GM23338 (cell line): ENCODE measurements around the gene COL25A1. TPM values are rescaled to one million over a fixed set of nuclear protein-coding genes. Genes with fewer than 3 reads are reported as not detected.

Experiments used
- ATAC-seq: fragments of 200-7000 bp; cut with Tn5 transposase; 3 replicates; pipeline ENCODE4 v1.9.1; 2020
- DNase-seq: peaks from one replicate; pipeline ENCODE4 v3.0.0-alpha.2; 2015; ENCODE audit warnings: low spot score
- H2AFZ ChIP-seq: fragments of 200-600 bp; sonication (generic); 2 replicates; pipeline ENCODE4 v1.8.0; 2016; ENCODE audit warnings: antibody characterized with exemption, mild to moderate bottlenecking, moderate library complexity
- H3F3A ChIP-seq: fragments of 200-600 bp; sonication (generic); replicated peaks from 2 replicates; pipeline ENCODE4 v1.8.0; 2017; ENCODE audit warnings: antibody characterized with exemption, mixed run types, low read depth
- H3K27ac ChIP-seq: fragments of 200-600 bp; sonication (generic); 2 replicates; pipeline ENCODE4 v1.6.1; 2016; ENCODE audit warnings: low read depth
- H3K27me3 ChIP-seq: fragments of 200-600 bp; sonication (generic); 2 replicates; pipeline ENCODE4 v1.8.0; 2016; ENCODE audit warnings: mild to moderate bottlenecking, mixed run types, moderate library complexity; ENCODE audit not compliant: insufficient read depth
- H3K36me3 ChIP-seq: fragments of 200-600 bp; sonication (generic); 2 replicates; pipeline ENCODE4 v1.8.0; 2016; ENCODE audit warnings: mild to moderate bottlenecking; ENCODE audit not compliant: insufficient read depth
- H3K4me1 ChIP-seq: fragments of 200-600 bp; sonication (generic); 2 replicates; pipeline ENCODE4 v1.8.0; 2016; ENCODE audit warnings: mild to moderate bottlenecking, moderate library complexity; ENCODE audit not compliant: insufficient read depth
- H3K4me2 ChIP-seq: fragments of 200-600 bp; sonication (generic); 2 replicates; pipeline ENCODE4 v1.7.1; 2017; ENCODE audit warnings: mixed run types
- H3K4me3 ChIP-seq: fragments of 200-600 bp; sonication (generic); 2 replicates; pipeline ENCODE4 v1.6.1; 2016; ENCODE audit warnings: mixed run types
- H3K79me2 ChIP-seq: fragments of 200-600 bp; sonication (generic); replicated peaks from 2 replicates; pipeline ENCODE4 v1.8.0; 2017; ENCODE audit warnings: mild to moderate bottlenecking; ENCODE audit not compliant: insufficient read depth
- H3K9me2 ChIP-seq: fragments of 200-600 bp; sonication (generic); 2 replicates; pipeline ENCODE4 v1.8.0; 2017; ENCODE audit not compliant: insufficient read depth
- H4K20me1 ChIP-seq: fragments of 200-600 bp; sonication (generic); replicated peaks from 2 replicates; pipeline ENCODE4 v1.8.0; 2017; ENCODE audit warnings: mild to moderate bottlenecking; ENCODE audit not compliant: insufficient read depth
- H3K27ac Mint-ChIP-seq: 2 replicates; pipeline ENCODE4 v1.8.0; 2020; ENCODE audit warnings: inconsistent platforms, mild to moderate bottlenecking, moderate library complexity, mixed read lengths
- H3K27me3 Mint-ChIP-seq: 3 replicates; pipeline ENCODE4 v1.8.0; 2022; ENCODE audit warnings: low read depth, mild to moderate bottlenecking, moderate library complexity, mixed read lengths, inconsistent platforms; ENCODE audit not compliant: insufficient read depth, poor library complexity
- H3K36me3 Mint-ChIP-seq: 3 replicates; pipeline ENCODE4 v1.8.0; 2021; ENCODE audit warnings: low read depth, mild to moderate bottlenecking, inconsistent platforms, moderate library complexity, mixed read lengths
- H3K4me1 Mint-ChIP-seq: 3 replicates; pipeline ENCODE4 v1.8.0; 2020; ENCODE audit warnings: mild to moderate bottlenecking, inconsistent platforms, mixed read lengths
- H3K4me3 Mint-ChIP-seq: 3 replicates; pipeline ENCODE4 v1.8.0; 2021; ENCODE audit warnings: moderate library complexity, mild to moderate bottlenecking, inconsistent platforms, mixed read lengths
- H3K9me3 Mint-ChIP-seq: 3 replicates; pipeline ENCODE4 v1.8.0; 2020; ENCODE audit warnings: moderate library complexity, mild to moderate bottlenecking, inconsistent platforms, mixed read lengths
- ETS1 ChIP-seq: IDR thresholded peaks from 2 replicates; pipeline ENCODE4 v1.6.1; 2016; ENCODE audit warnings: antibody characterized with exemption
- EZH2phosphoT487 ChIP-seq: fragments of 200-600 bp; sonication (generic); IDR thresholded peaks from one replicate; pipeline ENCODE4 v1.8.1; 2018; ENCODE audit warnings: antibody characterized with exemption; ENCODE audit not compliant: unreplicated experiment
- JUNB ChIP-seq: IDR thresholded peaks from one replicate; pipeline ENCODE4 v1.6.1; 2016; ENCODE audit warnings: antibody characterized with exemption; ENCODE audit not compliant: unreplicated experiment
- NANOG ChIP-seq: IDR thresholded peaks from 2 replicates; pipeline ENCODE4 v1.6.1; 2016; ENCODE audit warnings: antibody characterized with exemption, borderline replicate concordance
- POLR2AphosphoS5 ChIP-seq: IDR thresholded peaks from 2 replicates; pipeline ENCODE4 v1.6.1; 2016; ENCODE audit warnings: antibody characterized with exemption, low read depth
- REST ChIP-seq: IDR thresholded peaks from one replicate; pipeline ENCODE4 v1.6.1; 2018; ENCODE audit warnings: antibody characterized with exemption; ENCODE audit not compliant: unreplicated experiment
- STAT1 ChIP-seq: IDR thresholded peaks from one replicate; pipeline ENCODE4 v1.6.1; 2016; ENCODE audit warnings: antibody characterized with exemption; ENCODE audit not compliant: unreplicated experiment
- ZNF114 ChIP-seq: fragments of 250-450 bp; sonication (Bioruptor Pico); IDR thresholded peaks from 2 replicates; pipeline ENCODE4 v1.5.0; 2020; ENCODE audit warnings: mild to moderate bottlenecking, moderate library complexity
- ZNF331 ChIP-seq: fragments of 250-450 bp; sonication (Bioruptor Pico); IDR thresholded peaks from 2 replicates; pipeline ENCODE4 v1.5.0; 2020; ENCODE audit warnings: low read depth, mild to moderate bottlenecking, moderate library complexity
- polyA plus RNA-seq: library from polyadenylated mRNA; unstranded; fragments of >200 nt; fragmentation: Nextera tagmentation; extraction: Ambion mirVana; gene quantifications from 2 replicates; pipeline ENCODE4 v1.2.1, GENCODE V29; 2016
- total RNA-seq: library from RNA; depleted of rRNA; stranded (reverse); fragments of >200 nt; shearing (Covaris generic); gene quantifications from 2 replicates; pipeline ENCODE4 v1.2.3, GENCODE V29; 2014
- TF ChIP-seq, protein P1 (sequence below), 2 experiments: fragments of 200-600 bp in 1 of 2; sonication (generic) in 1 of 2; conservative IDR thresholded peaks; 2 replicates each; pipeline versions ENCODE4 v1.5.1 to v1.6.1; 2016 to 2017; ENCODE audit warnings: antibody characterized with exemption in 2 of 2, low read depth in 2 of 2, mild to moderate bottlenecking in 2 of 2, moderate library complexity in 1 of 2
- TF ChIP-seq, protein P2 (sequence below): fragments of 250-450 bp; sonication (Bioruptor Pico); IDR thresholded peaks from 2 replicates; pipeline ENCODE4 v1.5.0; 2020; ENCODE audit warnings: mild to moderate bottlenecking, moderate library complexity

COL25A1 gene
- total and polyA plus RNA-seq, 2 experiments from 2014 or later = 3.9 to 5.6 TPM

- TF ChIP-seq REST (no peak), NANOG (no peak), STAT1 (no peak), POLR2AphosphoS5 (no peak), ZNF331 (CRISPR knock-in tag) (no peak), JUNB (no peak), ETS1 (no peak), ZNF114 (CRISPR knock-in tag) (no peak)
- TF ChIP-seq, protein P1, sequence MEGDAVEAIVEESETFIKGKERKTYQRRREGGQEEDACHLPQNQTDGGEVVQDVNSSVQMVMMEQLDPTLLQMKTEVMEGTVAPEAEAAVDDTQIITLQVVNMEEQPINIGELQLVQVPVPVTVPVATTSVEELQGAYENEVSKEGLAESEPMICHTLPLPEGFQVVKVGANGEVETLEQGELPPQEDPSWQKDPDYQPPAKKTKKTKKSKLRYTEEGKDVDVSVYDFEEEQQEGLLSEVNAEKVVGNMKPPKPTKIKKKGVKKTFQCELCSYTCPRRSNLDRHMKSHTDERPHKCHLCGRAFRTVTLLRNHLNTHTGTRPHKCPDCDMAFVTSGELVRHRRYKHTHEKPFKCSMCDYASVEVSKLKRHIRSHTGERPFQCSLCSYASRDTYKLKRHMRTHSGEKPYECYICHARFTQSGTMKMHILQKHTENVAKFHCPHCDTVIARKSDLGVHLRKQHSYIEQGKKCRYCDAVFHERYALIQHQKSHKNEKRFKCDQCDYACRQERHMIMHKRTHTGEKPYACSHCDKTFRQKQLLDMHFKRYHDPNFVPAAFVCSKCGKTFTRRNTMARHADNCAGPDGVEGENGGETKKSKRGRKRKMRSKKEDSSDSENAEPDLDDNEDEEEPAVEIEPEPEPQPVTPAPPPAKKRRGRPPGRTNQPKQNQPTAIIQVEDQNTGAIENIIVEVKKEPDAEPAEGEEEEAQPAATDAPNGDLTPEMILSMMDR (conservative IDR thresholded peaks at IDR 0.05; ENCODE audit: low read depth in 2 of 2) = no peak
Measured at GRCh38 chr4:109157205-109157604, 145.3 kb downstream of the COL25A1 start (continued).

DNA sequence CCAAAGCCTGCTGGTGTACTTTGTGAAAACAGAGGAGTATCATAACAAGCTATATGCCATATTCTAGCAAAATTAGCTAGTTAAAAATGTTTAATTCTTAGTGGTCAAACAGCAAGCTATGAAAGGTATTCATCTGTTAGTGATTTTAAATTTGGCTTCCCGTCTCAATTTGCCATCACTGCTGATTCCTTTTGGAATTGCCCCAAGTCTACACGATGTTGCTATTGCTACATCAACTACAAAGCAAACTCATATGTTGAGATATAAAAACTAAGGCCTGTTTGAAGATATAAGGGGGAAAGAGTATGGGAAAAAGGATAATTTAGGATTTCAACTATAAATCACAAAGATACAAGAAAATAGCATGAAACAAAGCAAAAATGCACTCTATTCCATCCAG lies 146.1 kb downstream of the COL25A1 start:
- Mint-ChIP-seq H3K36me3 (no peaks in the 10 kb centered on the region), H3K27ac (no peak overlapping the region), H3K4me3 (no peak overlapping the region), H3K4me1 (no peaks in the 10 kb centered on the region; the same call in 2 of the 3 replicates), H3K9me3 (no peaks in the 10 kb centered on the region), H3K27me3 (no peaks in the 10 kb centered on the region)
- ATAC-seq (no peak), DNase-seq (no peak)
- Histone ChIP-seq H4K20me1 (no peaks in the 10 kb centered on the region), H3K27ac (no peak overlapping the region), H3K4me1 (no peaks in the 10 kb centered on the region), H3K79me2 (no peaks in the 10 kb centered on the region), H2AFZ (no peak overlapping the region), H3F3A (no peaks in the 10 kb centered on the region), H3K4me2 (no peak overlapping the region), H3K36me3 (no peaks in the 10 kb centered on the region), H3K27me3 (no peaks in the 10 kb centered on the region), H3K9me2 (no peaks in the 10 kb centered on the region), H3K4me3 (no peak overlapping the region)
- TF ChIP-seq EZH2phosphoT487 (no peak), JUNB (no peak), NANOG (no peak)
- TF ChIP-seq, protein P1 (conservative IDR thresholded peaks at IDR 0.05; ENCODE audit: low read depth in 2 of 2) = no peak
- TF ChIP-seq, protein P2, sequence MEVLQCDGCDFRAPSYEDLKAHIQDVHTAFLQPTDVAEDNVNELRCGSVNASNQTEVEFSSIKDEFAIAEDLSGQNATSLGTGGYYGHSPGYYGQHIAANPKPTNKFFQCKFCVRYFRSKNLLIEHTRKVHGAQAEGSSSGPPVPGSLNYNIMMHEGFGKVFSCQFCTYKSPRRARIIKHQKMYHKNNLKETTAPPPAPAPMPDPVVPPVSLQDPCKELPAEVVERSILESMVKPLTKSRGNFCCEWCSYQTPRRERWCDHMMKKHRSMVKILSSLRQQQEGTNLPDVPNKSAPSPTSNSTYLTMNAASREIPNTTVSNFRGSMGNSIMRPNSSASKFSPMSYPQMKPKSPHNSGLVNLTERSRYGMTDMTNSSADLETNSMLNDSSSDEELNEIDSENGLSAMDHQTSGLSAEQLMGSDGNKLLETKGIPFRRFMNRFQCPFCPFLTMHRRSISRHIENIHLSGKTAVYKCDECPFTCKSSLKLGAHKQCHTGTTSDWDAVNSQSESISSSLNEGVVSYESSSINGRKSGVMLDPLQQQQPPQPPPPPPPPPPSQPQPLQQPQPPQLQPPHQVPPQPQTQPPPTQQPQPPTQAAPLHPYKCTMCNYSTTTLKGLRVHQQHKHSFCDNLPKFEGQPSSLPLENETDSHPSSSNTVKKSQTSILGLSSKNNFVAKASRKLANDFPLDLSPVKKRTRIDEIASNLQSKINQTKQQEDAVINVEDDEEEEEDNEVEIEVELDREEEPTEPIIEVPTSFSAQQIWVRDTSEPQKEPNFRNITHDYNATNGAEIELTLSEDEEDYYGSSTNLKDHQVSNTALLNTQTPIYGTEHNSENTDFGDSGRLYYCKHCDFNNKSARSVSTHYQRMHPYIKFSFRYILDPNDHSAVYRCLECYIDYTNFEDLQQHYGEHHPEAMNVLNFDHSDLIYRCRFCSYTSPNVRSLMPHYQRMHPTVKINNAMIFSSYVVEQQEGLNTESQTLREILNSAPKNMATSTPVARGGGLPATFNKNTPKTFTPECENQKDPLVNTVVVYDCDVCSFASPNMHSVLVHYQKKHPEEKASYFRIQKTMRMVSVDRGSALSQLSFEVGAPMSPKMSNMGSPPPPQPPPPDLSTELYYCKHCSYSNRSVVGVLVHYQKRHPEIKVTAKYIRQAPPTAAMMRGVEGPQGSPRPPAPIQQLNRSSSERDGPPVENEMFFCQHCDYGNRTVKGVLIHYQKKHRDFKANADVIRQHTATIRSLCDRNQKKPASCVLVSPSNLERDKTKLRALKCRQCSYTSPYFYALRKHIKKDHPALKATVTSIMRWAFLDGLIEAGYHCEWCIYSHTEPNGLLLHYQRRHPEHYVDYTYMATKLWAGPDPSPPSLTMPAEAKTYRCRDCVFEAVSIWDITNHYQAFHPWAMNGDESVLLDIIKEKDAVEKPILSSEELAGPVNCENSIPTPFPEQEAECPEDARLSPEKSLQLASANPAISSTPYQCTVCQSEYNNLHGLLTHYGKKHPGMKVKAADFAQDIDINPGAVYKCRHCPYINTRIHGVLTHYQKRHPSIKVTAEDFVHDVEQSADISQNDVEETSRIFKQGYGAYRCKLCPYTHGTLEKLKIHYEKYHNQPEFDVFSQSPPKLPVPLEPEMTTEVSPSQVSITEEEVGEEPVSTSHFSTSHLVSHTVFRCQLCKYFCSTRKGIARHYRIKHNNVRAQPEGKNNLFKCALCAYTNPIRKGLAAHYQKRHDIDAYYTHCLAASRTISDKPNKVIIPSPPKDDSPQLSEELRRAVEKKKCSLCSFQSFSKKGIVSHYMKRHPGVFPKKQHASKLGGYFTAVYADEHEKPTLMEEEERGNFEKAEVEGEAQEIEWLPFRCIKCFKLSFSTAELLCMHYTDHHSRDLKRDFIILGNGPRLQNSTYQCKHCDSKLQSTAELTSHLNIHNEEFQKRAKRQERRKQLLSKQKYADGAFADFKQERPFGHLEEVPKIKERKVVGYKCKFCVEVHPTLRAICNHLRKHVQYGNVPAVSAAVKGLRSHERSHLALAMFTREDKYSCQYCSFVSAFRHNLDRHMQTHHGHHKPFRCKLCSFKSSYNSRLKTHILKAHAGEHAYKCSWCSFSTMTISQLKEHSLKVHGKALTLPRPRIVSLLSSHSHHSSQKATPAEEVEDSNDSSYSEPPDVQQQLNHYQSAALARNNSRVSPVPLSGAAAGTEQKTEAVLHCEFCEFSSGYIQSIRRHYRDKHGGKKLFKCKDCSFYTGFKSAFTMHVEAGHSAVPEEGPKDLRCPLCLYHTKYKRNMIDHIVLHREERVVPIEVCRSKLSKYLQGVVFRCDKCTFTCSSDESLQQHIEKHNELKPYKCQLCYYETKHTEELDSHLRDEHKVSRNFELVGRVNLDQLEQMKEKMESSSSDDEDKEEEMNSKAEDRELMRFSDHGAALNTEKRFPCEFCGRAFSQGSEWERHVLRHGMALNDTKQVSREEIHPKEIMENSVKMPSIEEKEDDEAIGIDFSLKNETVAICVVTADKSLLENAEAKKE (CRISPR knock-in tag) = no peak
